ENCODE measurements around the gene CD247.

The CD247 gene

DNA sequence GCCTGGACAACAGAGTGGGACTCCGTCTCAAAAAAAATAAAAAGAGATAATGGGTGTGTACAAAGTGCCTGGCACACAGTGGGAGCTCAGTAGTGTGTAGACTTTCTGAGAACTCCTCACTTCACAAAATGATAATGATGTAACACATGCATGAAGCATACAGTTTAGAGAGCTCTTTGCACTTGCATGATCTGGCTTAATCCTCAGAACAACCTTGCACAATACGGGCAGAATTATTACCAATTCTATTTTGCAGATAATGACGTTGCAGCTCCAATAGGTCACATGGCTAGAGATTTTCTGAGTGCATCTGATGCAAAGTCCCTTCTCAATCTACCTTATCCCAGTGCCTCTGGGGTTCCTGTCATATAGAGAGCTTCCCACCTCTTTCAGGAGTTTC lies 71.4 kb downstream of the CD247 start:
- DNase-seq: no peak
- TF ChIP-seq GATA1 (IDR thresholded peaks at IDR 0.05; ENCODE audit: low read depth, low read length) (no peak), POLR2A (IDR thresholded peaks at IDR 0.05; ENCODE audit: low read length) (no peak)

DNA sequence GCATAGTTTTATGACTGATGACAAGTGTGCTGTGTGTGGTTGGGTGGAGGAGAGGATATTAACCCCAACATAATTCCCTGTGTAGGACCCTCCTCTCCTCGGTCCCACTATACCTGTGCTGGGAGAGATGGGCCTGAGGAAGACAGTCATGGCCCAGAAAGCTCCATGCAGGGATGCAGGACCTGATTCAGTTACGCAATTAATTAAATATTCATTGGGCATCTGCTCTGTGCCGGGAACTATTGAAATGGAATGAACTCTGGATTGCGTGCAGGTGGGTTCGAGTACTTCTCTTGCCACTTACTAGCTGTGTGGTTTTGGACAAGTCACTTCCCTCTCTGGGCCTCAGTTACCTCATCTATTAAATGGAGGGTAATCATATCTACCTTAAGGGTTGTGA lies 74.6 kb downstream of the CD247 start:
- TF ChIP-seq POLR2A (IDR thresholded peaks at IDR 0.05; ENCODE audit: low read length): no peak
- no peak for TF ChIP-seq GATA1 (IDR thresholded peaks at IDR 0.05; ENCODE audit: low read depth, low read length)
- no peak for DNase-seq

DNA sequence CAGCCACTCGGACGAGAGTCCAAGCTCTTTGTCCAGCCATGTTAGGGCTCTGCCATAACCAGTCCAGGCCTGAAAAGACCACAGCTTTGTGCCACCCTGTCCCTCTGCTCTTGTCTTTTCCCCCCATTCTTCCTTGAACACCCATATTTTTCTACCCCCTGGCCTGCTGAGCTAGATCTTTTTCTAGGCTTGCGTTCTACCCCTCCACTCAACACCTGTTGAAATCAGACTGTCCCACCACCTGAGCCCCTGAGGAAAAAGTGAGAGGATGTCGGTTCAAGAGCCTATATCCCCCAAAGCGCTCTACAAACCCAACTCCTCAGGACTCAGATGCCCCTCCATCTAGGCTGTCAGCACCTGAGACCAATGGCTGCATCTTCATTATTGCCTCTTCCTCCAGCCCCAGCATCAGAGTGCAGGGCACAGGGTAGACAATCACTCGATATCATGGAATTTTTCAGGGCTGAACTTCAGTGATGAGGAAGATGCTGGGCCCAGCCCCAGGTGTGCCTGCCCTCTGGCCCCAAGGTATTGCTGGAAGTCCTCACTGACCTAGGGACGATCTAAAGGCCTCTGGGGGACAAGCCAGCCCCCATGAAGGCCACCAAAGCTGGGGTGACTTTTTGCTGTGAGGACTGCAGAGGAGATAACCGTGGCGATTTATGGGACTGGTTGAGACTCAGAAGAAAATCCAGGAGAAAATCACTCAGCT lies 75.3 kb downstream of the CD247 start:
- TF ChIP-seq POLR2A (IDR thresholded peaks at IDR 0.05; ENCODE audit: low read length) (no peak), GATA1 (IDR thresholded peaks at IDR 0.05; ENCODE audit: low read depth, low read length) (no peak)
- DNase-seq: no peak

DNA sequence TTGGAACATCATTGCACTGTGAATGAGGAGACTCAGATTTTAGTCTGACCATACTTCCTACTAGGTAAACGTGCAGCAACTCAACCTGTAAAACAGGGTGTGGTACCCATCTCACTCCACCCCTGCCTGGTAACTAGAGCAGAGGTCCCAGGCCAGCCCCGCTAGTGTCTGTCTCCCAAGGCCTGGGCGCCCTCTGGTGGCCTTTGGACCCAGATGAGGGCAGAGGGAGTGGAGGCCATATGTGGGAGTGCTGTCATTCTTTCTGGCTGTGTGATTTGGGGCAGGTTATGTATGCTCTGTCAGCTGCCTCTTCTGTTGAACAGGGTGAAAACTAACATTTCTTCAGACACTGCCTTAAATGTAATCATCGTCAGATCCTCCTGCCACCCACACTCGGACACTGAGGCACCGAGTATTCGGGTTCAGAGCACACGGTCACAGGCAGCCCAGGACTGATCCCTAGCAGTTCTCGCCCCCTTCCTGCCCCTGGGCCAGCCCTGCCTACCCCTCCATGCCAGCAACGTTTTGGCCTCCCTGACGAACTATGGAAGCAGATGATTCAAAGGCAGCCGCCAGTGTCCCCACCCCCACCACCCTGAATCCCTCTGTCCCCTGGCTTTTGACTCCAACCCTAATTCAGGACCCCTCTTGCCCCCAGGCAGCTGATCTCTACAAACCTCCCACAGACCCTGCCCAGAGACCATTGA lies 76.0 kb downstream of the CD247 start:
- DNase-seq: peak; percentile 79 to 87
- no peak for TF ChIP-seq POLR2A (IDR thresholded peaks at IDR 0.05; ENCODE audit: low read length)
- no peak for TF ChIP-seq GATA1 (IDR thresholded peaks at IDR 0.05; ENCODE audit: low read depth, low read length)

DNA sequence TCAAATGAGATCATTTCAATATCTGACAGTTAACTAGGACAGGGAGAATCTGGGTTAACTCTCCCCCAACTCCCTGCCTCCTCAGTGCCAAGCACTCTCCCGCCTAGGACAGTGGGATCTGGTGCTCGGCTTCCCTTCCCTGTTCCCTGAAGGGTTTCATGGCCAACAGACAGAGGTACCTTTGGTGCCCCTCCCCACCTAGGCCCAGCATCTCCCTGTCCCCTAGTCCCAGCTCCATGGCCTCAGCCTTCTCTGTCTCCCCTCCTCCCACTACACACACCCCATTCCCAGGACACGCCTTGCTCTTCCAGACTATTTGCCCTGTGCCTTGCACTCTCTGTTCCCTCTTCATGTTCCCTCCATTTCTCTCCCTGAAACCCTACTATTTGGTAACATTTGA lies 77.1 kb downstream of the CD247 start:
- TF ChIP-seq POLR2A (IDR thresholded peaks at IDR 0.05; ENCODE audit: low read length) (no peak), GATA1 (IDR thresholded peaks at IDR 0.05; ENCODE audit: low read depth, low read length) (no peak)
- DNase-seq: no peak

DNA sequence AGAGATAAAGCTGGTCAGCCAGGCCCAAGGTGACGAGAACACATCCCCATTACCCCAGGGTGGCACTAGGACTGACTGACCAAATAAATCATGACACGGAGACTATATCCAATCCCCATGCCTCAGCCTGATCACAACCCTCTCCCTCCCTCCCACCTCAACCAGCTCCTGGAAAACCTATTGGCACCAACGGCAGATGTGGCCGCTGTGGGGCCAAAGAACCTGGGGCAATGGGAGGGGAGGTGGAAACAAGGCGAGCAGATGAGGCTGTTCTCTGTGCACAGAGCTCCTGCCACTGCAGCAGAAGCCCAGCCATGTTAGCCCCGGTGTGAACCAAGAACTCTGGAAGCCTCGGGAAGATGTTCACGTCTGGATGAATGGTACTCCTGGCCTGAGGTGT lies 77.6 kb downstream of the CD247 start:
- TF ChIP-seq GATA1 (IDR thresholded peaks at IDR 0.05; ENCODE audit: low read depth, low read length): no peak
- no peak for TF ChIP-seq POLR2A (IDR thresholded peaks at IDR 0.05; ENCODE audit: low read length)
- DNase-seq: no peak

DNA sequence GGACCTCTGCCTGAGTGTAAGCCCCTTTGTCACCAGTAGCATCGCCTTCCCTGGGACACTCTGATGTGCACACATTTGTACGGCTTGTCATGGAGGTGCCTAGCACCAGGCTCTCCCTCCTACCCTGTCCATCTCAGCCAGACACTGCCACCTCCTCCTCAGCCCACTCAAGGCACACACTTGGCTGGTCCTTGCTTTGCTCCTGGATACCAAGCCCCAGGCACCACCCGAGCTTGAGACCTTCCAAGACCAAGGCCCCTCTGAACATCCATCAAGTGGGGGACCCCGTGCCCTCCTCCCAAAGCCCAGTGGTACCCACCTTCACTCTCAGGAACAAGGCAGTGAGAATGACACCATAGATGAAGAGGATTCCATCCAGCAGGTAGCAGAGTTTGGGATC lies 78.0 kb downstream of the CD247 start:
- DNase-seq: no peak
- no peak for TF ChIP-seq POLR2A (IDR thresholded peaks at IDR 0.05; ENCODE audit: low read length)
- TF ChIP-seq GATA1 (IDR thresholded peaks at IDR 0.05; ENCODE audit: low read depth, low read length): no peak

DNA sequence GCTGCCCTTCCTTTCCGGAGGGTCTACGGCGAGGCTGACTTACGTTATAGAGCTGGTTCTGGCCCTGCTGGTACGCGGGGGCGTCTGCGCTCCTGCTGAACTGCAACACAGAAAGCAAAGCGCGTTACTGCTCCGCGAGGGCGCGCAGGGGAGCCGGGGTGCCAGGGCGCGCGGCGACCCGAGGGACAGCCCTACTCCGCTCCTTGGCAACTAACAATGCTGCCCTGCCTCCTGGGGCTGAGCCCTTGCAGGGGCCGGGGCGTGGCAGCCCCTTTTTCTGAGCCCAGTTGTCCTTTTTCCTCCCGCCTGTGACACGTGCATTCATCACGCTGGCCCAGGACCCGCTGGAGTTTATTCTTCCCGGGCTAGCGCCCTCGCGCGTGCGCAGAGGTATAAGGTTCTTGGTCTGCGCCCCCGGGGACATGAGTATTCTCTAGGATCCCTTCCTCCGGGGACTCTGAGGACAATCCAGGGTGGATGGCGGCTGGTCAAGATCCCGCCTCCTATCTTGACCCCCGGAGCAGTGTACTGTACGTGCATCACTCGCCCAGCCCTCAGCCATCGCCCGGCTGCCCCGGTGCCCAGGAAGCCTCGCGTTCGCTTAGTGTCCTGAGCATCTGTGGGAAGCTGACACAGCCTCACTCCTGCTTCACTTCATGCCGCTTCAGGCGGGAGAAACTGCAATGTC lies 78.9 kb downstream of the CD247 start:
- DNase-seq: peak; percentile 58 to 69

DNA sequence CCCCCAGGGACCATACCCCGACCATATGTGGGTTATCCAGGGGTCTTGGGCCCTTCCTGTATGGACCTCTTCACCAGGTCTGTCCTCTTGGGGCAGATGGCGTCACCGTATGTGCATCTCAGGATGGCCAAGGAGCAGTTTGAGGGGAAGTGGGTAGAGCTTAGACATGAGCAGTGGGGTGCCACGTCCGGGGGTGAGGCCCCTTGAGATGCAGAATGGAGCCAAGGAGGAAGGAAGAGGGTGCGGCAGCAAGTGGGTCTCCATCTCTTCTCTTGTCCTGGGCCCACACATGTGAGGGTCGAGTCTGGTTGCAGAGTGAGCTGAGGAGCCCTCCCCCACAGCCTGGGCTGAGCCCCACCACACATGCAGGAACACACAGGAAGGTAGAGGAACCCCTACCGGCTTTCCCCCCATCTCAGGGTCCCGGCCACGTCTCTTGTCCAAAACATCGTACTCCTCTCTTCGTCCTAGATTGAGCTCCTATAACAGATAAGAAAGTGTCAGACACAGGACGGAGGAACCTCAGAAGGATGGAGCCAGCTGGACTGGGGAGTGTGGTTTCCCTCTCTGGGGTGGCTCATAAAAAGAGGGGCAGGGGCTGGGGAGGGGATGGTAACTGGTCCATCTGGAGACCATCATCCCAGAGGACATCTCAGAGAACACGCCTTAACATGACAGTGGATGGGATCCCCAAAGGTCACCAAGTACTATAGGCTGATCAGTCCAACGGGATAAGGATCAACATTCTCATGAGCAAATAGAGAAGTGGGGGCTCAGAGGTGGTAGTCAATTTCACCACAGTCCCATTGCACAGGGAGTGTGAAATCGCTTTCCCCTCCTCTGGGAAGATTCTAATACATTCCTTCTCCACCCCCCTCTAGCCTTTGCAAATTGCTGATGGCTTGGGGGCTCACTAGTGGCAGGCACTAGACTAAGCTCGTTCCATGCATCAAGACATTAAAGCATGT lies 79.9 kb downstream of the CD247 start:
- TF ChIP-seq POLR2A (IDR thresholded peaks at IDR 0.05; ENCODE audit: low read length) (no peak), GATA1 (IDR thresholded peaks at IDR 0.05; ENCODE audit: low read depth, low read length) (no peak)
- no peak for DNase-seq

More for the DNA sequence above, 78.9 kb downstream of the CD247 start:
- no peak for TF ChIP-seq POLR2A (IDR thresholded peaks at IDR 0.05; ENCODE audit: low read length)
- TF ChIP-seq GATA1 (IDR thresholded peaks at IDR 0.05; ENCODE audit: low read depth, low read length): no peak

DNA sequence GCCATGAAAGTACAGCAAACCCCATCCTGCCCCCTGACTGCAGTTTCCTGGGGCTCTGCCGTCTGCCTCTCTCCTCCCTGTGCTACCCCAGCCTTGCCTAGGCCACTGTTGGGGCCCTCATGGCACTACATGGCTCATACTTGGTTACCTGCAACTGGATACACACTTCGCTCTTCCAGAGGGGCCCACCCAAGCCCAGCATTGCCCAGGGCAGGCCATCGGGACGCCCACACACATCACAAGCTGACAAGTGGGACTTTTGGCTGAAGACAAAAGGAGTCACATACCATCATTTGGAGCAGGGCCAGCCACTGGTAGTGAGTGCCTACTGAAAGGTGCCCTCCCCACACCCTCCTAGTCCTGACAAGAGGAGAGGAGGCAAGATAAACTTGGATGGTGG lies 82.8 kb downstream of the CD247 start:
- no peak for TF ChIP-seq POLR2A (IDR thresholded peaks at IDR 0.05; ENCODE audit: low read length)
- no peak for TF ChIP-seq GATA1 (IDR thresholded peaks at IDR 0.05; ENCODE audit: low read depth, low read length)
- DNase-seq: no peak

DNA sequence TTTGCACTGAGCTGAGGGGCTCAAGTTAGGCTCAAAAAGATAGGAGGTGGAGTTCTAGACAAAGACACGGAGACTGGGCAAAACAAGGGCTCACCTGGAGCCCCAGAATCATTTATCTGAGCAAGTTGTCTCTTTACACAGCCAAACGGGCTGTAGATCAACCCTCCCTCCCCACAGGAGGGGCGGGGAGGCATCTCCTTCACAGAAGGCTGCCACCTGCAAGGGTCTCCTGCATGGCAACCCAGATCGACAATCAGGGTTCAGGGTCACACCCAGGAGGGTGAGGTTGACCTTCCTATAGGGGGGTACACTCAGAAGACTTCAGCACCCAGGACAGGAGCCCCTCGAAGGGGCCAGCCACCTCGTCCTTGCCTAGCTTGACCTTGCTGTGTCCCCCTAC lies 84.0 kb downstream of the CD247 start:
- TF ChIP-seq GATA1 (IDR thresholded peaks at IDR 0.05; ENCODE audit: low read depth, low read length) (no peak), POLR2A (IDR thresholded peaks at IDR 0.05; ENCODE audit: low read length) (no peak)
- no peak for DNase-seq

DNA sequence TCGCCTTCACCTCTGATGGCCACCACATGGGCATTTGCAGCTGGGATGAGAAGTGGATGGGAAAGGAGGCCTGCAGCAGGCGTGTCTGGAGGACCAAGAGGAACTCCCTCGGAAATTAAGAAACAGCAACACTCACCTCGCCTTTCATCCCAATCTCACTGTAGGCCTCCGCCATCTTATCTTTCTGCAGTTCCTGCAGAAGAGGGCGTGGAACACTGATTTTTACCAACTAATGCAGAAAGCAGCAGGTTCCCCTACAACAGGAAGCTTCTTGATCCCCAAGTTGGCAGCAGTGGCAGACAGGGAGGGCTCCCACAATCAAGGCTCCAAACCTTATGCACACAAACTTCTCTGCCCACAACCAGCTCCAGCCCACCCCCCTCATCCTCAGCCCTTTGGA lies 84.4 kb downstream of the CD247 start:
- DNase-seq: no peak
- no peak for TF ChIP-seq POLR2A (IDR thresholded peaks at IDR 0.05; ENCODE audit: low read length)
- no peak for TF ChIP-seq GATA1 (IDR thresholded peaks at IDR 0.05; ENCODE audit: low read depth, low read length)

DNA sequence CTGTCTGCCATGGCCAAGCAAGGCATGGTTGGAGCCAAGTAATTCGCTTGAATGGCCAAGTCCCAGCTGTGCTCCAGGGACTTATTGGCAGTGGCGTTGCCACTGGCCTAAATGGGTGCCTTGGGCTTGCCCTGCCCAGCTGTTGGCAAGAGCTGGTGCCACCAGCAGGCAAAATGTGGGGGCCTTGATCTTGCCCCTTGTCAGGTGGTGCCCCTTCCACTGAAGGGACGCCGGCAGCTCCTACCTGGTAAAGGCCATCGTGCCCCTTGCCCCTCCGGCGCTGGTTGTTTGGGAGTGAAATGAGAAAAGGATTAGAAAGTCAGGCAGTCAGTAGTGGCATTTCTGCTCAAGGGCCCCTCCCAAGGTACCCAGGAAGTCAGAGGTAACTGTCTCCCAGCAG lies 85.5 kb downstream of the CD247 start:
- no peak for DNase-seq
- TF ChIP-seq GATA1 (IDR thresholded peaks at IDR 0.05; ENCODE audit: low read depth, low read length) (no peak), POLR2A (IDR thresholded peaks at IDR 0.05; ENCODE audit: low read length) (no peak)

Data from erythroblast (primary cell).